Measurements from ENCODE around the gene ROBO1.

The ROBO1 gene

DNA sequence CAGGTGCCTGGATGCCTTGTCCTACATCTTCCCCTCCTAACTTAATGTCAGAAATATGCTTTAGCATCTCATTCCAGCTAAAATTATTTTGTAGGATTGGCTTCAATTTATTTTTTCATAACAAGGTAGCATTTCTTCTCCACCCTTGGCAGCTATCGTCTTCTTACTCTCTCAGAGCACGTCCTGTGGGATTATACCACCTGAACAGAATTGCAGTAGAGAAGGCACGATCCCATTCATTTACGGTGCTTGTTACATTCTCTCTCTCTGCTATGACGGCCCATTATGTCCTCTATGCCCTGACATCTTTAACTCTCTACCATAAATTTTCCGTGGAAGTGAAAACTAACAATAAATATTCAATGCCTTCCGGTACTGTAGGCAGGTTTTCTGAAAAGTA lies 103.3 kb downstream of the ROBO1 start:
- DNase-seq = no peak

DNA sequence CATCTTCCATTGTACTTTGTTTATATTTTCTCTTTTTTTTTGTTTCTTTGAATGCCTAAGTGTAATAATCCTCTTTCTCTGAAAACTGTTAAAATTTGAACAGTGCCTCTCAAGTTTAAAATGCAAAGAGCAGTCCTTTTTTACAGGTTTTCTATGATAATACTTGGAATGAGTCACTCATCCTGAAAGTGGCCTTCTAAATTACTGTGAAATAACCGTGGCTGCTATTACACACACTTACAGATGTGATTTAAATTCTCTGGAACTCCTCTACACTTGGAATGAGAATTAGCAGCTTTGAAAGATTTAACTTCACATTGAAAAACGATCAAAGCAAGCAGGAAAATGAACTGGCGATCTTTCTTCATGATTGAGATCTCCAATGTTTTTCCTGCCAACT lies 105.9 kb downstream of the ROBO1 start:
- DNase-seq = no peak

GRCh38 chr3:79657076-79657475 lies 110.7 kb downstream of the ROBO1 start:
- no peak for DNase-seq

GRCh38 chr3:79654019-79654418 lies 113.8 kb downstream of the ROBO1 start:
- DNase-seq = no peak

DNA sequence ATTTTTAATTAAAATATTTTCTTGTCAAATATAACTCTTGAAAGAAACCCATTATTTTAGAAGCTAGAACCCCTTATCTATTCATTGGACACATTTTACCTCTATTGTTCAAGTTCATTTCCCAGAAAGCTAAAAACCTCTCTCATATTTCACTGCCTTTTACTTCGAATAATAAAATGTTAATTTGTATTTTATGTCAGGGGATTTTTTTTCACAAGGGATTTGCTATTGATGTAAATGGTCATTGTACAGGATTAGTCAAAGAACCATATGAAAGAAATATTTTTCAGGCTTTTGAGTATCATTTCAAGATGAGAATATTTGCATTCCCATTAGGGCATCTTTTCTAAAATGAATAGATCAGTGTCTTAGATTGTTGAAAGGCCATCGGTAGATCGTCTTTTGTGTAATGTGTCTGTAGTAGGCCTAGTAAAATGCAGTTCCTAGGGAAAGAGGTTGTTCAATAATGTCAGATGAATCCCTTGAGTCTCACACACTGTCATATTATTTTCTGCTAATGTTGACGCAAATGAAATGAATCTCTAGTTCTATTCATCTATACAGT lies 114.5 kb downstream of the ROBO1 start:
- DNase-seq = no peak

DNA sequence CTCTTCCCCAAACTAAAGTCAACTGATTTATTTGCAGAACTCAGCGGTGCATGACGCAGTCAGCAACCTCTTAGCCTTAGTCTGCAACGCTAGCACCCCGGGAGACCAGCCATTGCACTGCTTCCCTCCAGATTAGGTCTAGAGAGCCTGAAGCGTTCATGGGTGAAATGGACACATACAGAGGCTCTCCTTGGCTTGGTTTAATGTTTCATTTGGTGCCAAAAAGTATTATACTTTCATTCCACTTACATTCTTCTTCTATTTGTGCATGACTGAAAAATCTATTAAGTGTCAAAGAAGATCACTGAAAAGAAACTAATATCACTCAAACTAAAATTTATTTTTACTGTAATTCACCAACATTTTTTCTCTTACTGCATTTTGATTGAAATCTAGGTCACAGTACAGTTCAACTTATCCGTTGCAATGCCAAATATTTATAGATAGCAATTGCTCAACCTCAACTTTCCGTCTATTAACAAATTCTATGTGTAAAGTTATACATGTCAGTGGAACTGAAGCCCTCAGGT lies 116.2 kb downstream of the ROBO1 start:
- DNase-seq = peak; percentile 17

DNA sequence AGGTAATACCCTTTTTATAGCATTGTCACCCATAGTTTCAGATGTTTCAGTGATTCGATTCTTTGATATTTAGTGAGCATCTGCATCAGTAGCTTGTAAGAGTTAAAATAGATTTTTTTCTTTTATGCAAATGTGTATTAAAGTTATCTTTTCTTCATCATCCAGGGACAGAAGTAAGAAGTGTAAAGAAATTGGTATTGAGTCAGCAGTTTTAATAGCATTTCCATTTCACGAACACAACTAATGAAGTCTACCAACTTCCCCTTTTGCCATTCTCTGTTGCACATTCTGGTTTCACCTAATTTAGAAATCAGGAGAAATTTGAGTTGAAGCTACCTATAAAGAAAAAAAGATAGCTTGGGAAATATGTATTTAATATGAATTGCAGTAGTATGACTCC lies 127.9 kb downstream of the ROBO1 start:
- no peak for DNase-seq

DNA sequence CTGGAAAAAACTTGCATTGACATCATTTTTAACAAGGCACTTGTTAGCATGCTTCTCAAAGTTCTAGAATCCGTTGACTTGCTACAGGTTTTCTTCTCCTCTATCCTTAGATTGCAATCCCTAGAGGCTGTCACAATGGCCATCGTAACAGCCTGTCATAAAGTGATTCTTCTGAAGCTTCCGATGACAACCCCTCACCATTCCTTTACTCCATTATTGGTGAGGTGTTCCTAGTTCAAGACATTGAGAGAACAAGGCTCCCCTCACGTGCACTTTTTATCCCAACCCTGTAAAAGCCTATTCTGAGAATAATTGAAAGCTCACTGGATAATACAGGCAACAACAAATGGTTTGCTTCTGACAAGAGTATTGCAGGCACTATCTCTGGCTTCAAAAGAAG lies 131.4 kb downstream of the ROBO1 start:
- DNase-seq = no peak

DNA sequence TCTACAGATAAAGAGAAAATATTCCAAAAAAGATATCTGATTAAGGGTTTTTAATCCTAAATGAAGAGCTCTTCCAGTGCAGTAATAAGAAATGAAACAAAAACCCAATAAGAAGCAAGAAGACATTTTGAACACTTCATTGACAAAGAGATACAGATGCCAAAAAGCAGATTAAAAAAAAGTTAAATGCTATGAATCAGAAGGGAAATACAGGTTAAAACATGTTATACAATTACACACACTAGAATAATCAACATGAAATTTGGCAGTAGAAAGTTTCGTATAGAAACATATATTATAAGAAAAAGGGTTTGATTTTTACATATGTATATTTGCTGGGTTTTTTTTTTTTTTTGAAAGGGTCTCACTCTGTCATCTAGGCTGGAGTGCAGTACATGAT lies 135.0 kb downstream of the ROBO1 start:
- DNase-seq = no peak

DNA sequence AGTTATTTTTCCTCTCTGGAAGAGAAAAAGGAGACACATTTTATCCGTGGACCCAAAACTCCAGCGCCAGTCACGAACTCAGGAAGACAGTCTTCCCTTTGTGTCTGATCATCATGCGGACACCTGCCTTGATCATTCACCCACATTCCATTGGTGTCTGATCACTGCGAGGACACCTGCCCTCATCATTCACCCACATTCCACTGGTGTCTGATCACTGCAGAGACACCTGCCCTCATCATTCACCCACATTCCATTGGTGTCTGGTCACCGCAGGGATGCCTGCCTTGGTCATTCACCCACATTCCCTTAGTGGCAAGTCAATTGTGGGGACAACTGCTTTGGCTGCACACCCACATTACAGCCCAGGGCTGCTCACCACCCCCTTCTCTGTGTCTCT lies 148.9 kb downstream of the ROBO1 start:
- no peak for DNase-seq

DNA sequence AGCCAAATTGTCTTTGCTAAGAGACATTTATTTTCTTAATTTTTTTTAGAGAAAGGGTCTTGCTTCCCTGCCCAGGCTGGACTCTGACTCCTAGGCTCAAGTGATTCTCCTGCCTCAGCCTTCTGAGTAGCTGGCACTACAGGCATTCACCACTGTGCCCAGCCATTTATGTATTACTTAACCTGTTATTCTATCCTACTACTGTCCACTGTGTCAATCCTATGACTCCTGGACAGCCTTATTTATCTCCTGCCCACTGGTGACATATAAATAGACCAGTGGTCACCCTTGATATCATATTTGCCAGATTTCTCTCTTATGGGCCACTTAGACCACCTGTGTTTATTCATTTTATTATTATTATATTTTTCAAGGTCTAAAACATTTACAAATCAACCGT lies 161.4 kb downstream of the ROBO1 start:
- DNase-seq = no peak

DNA sequence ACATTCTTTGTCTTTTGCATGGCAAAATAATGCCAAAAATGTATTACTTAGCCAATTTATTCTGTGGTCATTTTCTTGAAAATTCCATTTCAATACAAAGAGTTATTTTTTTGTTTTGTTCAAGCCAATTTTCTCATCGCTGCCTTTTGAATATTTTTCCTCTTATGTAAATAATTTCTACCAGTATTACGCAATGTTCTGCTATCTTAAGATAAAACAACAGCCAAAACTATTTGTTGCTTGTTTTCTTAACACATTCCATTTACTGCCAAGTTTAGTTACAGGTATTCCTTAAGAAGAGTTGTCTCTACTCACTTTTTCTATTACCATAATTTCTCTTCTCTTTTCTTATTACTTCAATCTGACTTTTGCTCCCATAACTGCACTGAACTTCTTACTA lies 163.1 kb downstream of the ROBO1 start:
- no peak for DNase-seq

- no peak for DNase-seq
Observed at GRCh38 chr3:79602385-79602784, 165.4 kb downstream of the ROBO1 start.

DNA sequence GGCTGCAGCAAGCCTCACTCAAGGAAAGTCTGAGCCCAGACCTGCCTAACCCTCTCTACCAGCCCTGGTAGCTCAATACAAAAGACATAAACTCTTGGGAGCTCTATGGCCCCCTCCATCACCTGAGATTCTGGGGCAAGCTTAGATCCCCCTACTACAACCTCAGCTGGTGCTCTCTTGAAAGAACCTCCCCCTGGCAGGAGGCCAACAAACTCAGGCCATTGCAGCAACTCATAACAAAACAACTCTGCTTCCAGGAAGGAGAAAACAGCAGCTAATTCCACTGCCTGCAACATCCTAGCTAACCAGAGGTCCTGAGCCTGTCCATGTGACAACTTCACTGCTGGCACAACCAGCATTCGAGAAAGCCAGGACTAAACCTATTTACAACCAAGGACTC lies 169.2 kb downstream of the ROBO1 start:
- no peak for DNase-seq

GRCh38 chr3:79597709-79598108 lies 170.1 kb downstream of the ROBO1 start:
- no peak for DNase-seq

- DNase-seq = no peak
Observed at GRCh38 chr3:79587150-79587549, 180.6 kb downstream of the ROBO1 start.

- DNase-seq = no peak
Observed at GRCh38 chr3:79586232-79586631, 181.6 kb downstream of the ROBO1 start.

- DNase-seq = no peak
Observed at GRCh38 chr3:79572930-79573329, 194.9 kb downstream of the ROBO1 start.

DNA sequence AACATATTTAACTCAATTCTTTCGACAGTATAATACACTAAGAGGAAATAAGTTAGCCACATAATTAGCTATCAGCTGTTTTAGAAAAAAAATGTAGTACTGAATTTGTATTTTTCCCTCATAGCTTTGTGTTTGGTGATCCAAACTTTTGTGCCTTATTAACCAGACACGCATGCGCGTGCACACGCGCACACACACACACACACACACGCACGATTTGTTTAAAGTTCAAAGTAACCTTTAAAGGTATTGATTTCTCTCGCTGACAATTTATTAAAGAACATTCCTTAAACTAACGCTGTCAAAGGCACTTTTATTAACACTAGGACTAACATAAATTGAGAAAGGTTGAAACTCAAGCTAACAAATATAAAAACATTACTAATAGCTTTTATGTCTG lies 198.9 kb downstream of the ROBO1 start:
- no peak for DNase-seq

DNA sequence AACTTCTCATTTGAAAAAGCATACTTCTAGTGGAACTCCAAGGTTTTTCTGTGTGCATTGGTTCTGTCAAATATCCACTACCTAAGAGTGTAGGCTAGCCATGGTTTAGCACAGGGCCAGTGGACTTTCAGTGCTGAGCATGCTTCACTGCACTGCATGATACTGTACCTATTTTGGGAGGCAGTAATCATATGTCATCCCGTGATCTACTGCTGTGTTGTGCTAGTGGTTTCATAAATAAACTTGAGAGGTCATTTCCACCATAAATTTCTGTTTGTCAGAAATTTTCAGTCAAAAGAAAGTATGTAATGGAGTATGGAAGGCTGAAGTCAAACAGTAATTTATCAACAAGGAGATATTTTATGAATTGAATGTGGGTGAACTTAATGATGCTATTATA lies 203.6 kb downstream of the ROBO1 start:
- no peak for DNase-seq

DNA sequence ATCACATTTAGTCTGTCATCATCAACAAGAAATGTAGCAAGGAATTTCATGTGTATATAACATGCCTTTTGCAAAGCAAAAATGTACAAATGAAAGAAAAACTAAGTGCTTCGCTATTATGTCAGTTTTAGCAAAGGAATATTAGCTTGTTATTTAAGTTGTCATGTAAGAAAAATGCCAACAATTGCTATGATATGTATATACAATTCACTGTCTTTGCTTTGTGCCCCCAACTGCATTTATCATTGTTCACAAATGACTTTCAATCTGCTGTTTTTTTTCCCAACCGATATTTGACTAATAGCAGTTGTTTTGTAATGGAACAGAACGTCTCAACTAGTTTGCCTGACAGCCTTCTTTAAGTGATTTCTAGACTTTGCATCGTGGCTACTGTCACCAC lies 207.1 kb downstream of the ROBO1 start:
- DNase-seq = no peak

- no peak for DNase-seq
Observed at GRCh38 chr3:79558943-79559342, 208.9 kb downstream of the ROBO1 start.

DNA sequence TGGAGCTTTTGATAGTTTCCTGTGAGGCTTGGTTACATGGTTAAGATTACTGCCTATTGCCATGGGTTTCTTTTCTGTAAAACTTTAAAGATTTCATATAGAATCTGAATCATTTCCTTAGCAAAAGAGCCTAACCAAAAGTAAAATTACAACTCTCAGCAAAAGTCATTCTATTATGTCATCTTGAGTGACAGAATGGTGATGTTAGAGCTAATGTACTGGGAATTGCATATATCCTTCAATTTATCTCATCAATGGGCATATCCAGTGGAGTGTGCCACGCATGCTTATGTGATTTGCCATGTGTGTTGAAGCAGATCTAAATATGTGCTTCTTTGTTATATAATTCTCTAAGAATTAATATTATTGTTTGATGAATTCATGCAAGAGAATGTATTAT lies 212.1 kb downstream of the ROBO1 start:
- no peak for DNase-seq

GRCh38 chr3:79551997-79552396 lies 215.8 kb downstream of the ROBO1 start:
- no peak for DNase-seq

- no peak for DNase-seq
Observed at GRCh38 chr3:79551321-79551892, 216.4 kb downstream of the ROBO1 start.
